GM18520 (cell line): Measurements from ENCODE around the gene AP4E1.
"Not testable (repeated sequence)": the region's sequence is repeated elsewhere in the genome, so short reads cannot be mapped to it uniquely, and the experiment has no call there.

Experiments used
- ATAC-seq: cut with Tn5 transposase; IDR thresholded peaks from one replicate; pipeline ENCODE4 v1.9.1; 2021; ENCODE audit not compliant: unreplicated experiment

AP4E1 gene

DNA sequence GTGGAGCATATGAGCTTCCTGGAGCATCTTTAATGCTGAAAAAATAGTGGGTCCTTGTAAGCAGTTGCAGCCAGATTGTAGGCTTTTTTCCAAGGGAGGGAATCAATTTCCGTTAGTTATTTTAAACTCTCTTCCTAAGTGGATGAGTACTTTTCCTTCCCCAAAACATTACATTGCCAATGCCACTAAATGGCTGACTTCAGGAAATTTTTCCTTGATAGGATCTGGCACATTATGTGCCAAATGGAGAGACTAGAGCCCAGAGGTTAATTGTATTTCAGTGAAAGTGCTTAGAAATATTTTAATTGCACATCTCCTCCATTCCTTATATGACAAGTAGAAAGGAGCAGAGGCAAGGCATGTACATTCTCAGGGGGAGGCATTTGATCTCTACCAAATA lies 102.7 kb downstream of the AP4E1 start:
- ATAC-seq = no peak

- no peak for ATAC-seq
Observed at GRCh38 chr15:51016615-51017014, 108.1 kb downstream of the AP4E1 start.

- no peak for ATAC-seq
Observed at GRCh38 chr15:51022206-51022605, 113.7 kb downstream of the AP4E1 start.

- no peak for ATAC-seq
Observed at GRCh38 chr15:51023499-51023898, 115.0 kb downstream of the AP4E1 start.

DNA sequence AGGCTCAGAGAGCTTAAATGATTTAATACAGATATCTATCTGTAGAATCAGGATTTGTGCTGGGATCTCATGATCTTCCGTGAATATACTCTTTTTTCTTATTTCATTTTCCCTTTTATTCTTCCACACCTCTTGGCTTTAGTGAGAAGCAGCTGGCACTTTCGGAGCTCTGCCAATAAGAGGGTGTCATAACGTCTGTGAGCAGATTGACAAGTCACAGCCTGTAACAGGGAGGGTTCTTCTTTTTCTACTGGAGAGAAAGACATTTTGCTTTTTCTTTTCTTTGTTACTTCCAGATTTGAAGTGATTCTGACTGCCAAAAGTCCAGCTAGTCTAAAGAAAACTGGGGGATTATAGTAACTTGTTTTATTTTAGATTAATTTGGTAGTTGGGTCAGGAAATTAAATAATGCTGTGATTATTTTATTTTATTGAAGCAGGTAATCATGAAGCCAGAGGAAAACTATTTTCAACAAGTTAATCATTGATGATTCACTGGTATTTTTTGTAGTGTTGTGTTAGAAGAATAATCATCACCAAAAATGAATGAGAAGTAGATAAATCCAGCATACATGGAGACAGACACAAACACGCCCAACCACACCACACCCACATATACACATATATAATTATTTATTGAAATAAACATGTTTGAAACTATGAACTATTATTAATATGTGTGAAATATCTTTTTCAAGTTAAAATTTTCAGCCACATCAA lies 116.4 kb downstream of the AP4E1 start:
- no peak for ATAC-seq

DNA sequence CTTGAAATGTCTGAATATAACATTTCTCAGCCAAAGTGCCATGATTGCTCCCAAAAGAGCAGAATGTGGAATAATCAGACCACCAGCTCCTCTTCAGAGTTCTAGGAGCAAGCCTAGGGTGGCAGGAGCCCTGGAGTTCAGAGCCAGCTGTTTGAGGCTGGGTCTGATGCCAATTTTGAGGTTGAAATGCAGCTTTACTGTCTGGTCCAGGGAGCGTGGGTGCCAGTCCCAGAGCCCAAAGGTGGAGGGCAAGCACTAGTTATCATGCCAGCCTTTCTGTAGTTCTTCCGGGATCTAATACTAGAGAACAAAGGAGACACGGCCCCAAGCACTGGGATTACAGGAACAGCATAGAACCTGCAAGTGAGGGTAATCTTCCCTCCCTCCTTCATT lies 117.0 kb downstream of the AP4E1 start:
- ATAC-seq = no peak

DNA sequence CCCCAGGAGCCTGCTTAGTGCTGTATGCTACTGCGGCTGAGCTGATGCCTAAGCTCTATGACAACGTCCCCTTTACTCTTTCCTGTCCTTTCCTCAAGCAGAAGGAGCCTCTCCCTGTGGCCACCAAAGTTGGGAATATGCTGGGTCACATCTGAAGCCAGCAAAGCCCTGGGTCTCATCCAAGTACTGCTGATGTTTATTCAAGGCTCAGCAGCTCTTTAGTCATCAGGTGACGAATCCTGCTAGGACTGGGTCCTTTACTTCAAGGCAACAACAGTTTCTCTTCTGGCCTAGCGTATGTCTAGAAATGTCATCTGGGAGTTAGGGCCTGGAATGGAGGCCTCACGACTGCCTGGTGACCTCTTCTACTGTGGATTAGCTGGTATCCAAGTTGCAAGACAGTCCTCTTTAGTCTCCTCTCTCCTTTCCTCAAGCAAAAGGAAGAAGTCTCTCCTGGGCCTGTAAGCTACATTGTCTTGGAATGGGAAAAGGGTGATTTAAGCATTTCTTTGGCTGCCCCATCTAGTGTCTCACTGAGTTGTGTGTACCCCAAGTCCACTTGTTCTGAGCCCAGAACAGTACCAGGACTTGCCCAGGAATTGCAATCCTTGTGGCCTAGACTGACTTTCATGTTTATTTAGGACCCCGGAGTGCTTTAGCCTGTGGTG lies 122.3 kb downstream of the AP4E1 start:
- no peak for ATAC-seq

DNA sequence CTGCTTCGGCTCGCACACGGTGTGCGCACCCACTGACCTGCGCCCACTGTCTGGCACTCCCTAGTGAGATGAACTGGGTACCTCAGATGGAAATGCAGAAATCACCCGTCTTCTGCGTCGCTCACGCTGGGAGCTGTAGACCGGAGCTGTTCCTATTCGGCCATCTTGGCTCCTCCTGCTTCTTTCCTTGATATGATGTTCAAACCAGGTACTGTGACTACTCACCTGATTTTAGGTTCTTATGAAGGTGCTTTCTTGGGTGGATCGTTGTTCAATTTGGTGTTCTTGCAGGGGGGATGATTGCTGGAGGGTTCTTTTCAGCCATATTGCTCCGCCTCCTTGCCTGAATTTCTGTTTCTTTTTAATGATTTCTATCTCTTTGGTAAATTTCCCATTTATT lies 129.0 kb downstream of the AP4E1 start:
- ATAC-seq = not testable (repeated sequence)

DNA sequence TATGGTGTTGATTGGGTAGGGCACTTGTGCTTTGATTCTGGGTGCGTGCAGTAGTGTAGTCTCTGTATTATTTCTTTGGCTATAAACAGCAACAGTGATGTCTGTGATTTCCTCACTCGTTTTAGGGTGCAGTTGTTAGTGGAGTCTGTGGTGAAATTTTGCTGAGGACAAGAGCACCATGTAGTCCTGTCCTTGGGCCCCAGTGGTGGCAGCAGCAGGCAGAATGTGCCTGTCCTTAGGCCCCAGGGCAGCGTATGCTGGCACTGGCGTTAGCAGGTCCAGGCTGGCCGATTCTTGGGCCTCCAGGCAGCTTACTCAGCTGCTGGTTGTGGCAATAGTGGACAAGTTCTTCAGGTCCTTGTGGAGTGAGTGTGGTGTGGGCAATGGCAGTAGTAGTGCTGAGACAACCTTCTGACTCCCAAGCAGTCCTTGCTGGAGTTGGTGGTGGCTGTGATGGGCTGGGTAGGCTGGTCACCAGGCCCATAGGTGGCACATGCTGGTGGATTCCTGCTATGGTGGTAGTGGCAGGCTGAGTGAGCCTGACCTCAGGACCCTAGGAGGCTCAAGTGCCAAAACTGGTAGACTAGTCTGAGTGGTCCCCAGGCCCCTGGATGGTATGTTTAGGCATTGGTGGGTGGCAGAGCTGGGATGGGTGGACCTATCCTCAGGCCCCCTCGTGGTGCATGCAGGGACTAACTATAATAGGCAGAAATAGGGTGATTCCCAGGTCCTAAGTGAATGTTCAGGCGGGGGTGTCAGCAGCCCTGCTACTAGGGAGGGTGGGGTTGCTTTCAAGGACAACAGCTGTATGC lies 129.9 kb downstream of the AP4E1 start:
- no peak for ATAC-seq

GRCh38 chr15:51038974-51039319 lies 130.5 kb downstream of the AP4E1 start:
- ATAC-seq = no peak

GRCh38 chr15:51044037-51044727 lies 135.7 kb downstream of the AP4E1 start:
- ATAC-seq = no peak

- ATAC-seq = no peak
Observed at GRCh38 chr15:51046016-51046415, 137.5 kb downstream of the AP4E1 start.

GRCh38 chr15:51046799-51047449 lies 138.4 kb downstream of the AP4E1 start:
- ATAC-seq = no peak

- no peak for ATAC-seq
Observed at GRCh38 chr15:51048308-51048707, 139.8 kb downstream of the AP4E1 start.

- ATAC-seq = no peak
Observed at GRCh38 chr15:51049081-51049480, 140.6 kb downstream of the AP4E1 start.

- no peak for ATAC-seq
Observed at GRCh38 chr15:51051776-51052175, 143.3 kb downstream of the AP4E1 start.

- ATAC-seq = no peak
Observed at GRCh38 chr15:51053571-51053970, 145.1 kb downstream of the AP4E1 start.

DNA sequence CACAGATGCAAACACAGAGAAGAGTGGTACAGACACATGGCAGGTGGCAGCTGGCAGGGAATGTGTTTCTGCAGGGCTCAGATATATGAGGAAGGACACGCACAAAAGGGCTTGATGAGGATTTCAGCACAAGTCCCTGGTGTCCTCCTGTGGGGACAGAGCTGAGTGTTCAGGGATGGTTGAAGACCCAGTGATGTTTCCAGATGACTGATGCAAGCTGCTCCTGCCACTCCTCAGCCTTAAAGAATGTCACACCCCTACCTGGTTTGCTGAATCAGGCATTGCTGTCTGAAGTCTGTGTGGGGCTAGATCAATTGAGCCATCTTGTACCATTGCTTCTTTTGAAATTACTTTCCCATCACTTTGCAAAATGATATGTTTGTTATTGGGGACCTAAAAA lies 146.1 kb downstream of the AP4E1 start:
- no peak for ATAC-seq
